Neural progenitor cell (in vitro differentiated cells): ENCODE data around the gene MOV10L1. TPM values are rescaled to one million over a fixed set of nuclear protein-coding genes. Genes with fewer than 3 reads are reported as not detected.

Experiments used
- DNase-seq: peaks from one replicate; pipeline ENCODE4 v3.0.0-alpha.2; 2016; ENCODE audit warnings: low spot score
- H2AFZ ChIP-seq: fragments of 200-600 bp; sonication (generic); replicated peaks from 2 replicates; pipeline ENCODE4 v1.6.1; 2016; ENCODE audit warnings: antibody characterized with exemption
- H3F3A ChIP-seq: fragments of 200-600 bp; sonication (generic); 2 replicates; pipeline ENCODE4 v1.6.1; 2016; ENCODE audit warnings: antibody characterized with exemption, low read depth
- H3K27ac ChIP-seq: fragments of 200-600 bp; sonication (generic); 2 replicates; pipeline ENCODE4 v1.5.1; 2016; ENCODE audit warnings: mild to moderate bottlenecking
- H3K27me3 ChIP-seq: fragments of 200-600 bp; sonication (generic); 2 replicates; pipeline ENCODE4 v1.6.1; 2016; ENCODE audit warnings: mild to moderate bottlenecking, moderate library complexity
- H3K36me3 ChIP-seq: fragments of 200-600 bp; sonication (generic); 2 replicates; pipeline ENCODE4 v1.5.1; 2016
- H3K4me1 ChIP-seq: fragments of 200-600 bp; sonication (generic); 2 replicates; pipeline ENCODE4 v1.6.1; 2016; ENCODE audit warnings: mixed run types
- H3K4me2 ChIP-seq: fragments of 200-600 bp; sonication (generic); 2 replicates; pipeline ENCODE4 v1.6.1; 2016
- H3K4me3 ChIP-seq: fragments of 200-600 bp; sonication (generic); 2 replicates; pipeline ENCODE4 v1.5.1; 2016
- H3K79me2 ChIP-seq: fragments of 200-600 bp; sonication (generic); 2 replicates; pipeline ENCODE4 v1.6.1; 2016; ENCODE audit warnings: low read depth
- H3K9ac ChIP-seq: fragments of 200-600 bp; sonication (generic); 2 replicates; pipeline ENCODE4 v1.6.1; 2016
- H3K9me3 ChIP-seq: fragments of 200-600 bp; sonication (generic); 2 replicates; pipeline ENCODE4 v1.5.1; 2016; ENCODE audit warnings: low read depth
- H4K20me1 ChIP-seq: fragments of 200-600 bp; sonication (generic); 2 replicates; pipeline ENCODE4 v1.6.1; 2016; ENCODE audit warnings: low read depth
- H3K27ac Mint-ChIP-seq: 3 replicates; pipeline ENCODE4 v1.8.0; 2021; ENCODE audit warnings: mixed read lengths
- H3K27me3 Mint-ChIP-seq: 2 replicates; pipeline ENCODE4 v1.8.0; 2022; ENCODE audit warnings: low read depth, mild to moderate bottlenecking, inconsistent platforms, moderate library complexity, mixed read lengths; ENCODE audit not compliant: insufficient read depth
- H3K36me3 Mint-ChIP-seq: 3 replicates; pipeline ENCODE4 v1.8.0; 2021; ENCODE audit warnings: mixed read lengths
- H3K4me1 Mint-ChIP-seq: 3 replicates; pipeline ENCODE4 v1.8.0; 2021; ENCODE audit warnings: mixed read lengths
- H3K4me3 Mint-ChIP-seq: 3 replicates; pipeline ENCODE4 v1.8.0; 2021; ENCODE audit warnings: mild to moderate bottlenecking, moderate library complexity, mixed read lengths
- H3K9me3 Mint-ChIP-seq: 3 replicates; pipeline ENCODE4 v1.8.0; 2020; ENCODE audit warnings: mixed read lengths
- EZH2 ChIP-seq: fragments of 200-600 bp; sonication (generic); IDR thresholded peaks from 2 replicates; pipeline ENCODE4 v1.6.1; 2017; ENCODE audit warnings: antibody characterized with exemption, mild to moderate bottlenecking, moderate library complexity
- EZH2phosphoT487 ChIP-seq: fragments of 200-600 bp; sonication (generic); IDR thresholded peaks from 2 replicates; pipeline ENCODE4 v1.6.1; 2017; ENCODE audit warnings: antibody characterized with exemption
- total RNA-seq: library from RNA; depleted of rRNA; stranded (reverse); fragments of >200 nt; gene quantifications from 2 replicates; pipeline ENCODE4 v1.2.3, GENCODE V29; 2015; ENCODE audit warnings: low replicate concordance
- TF ChIP-seq, protein P1 (sequence below): fragments of 200-600 bp; sonication (generic); IDR thresholded peaks from 2 replicates; pipeline ENCODE4 v1.5.1; 2017; ENCODE audit warnings: antibody characterized with exemption, mild to moderate bottlenecking

The MOV10L1 gene
- total RNA-seq, 1 donor from 2014 or later = not detected

GRCh38 chr22:50197000-50197800 lies 107.4 kb downstream of the MOV10L1 start:
- Histone ChIP-seq H3K27ac (no peak overlapping the region), H4K20me1 (peaks cover 29% of the 10 kb centered on the region), H2AFZ (no peak overlapping the region), H3K4me3 (no peak overlapping the region), H3K36me3 (no peaks in the 10 kb centered on the region), H3K79me2 (peaks cover 10% of the 10 kb centered on the region), H3K27me3 (peaks cover 7% of the 10 kb centered on the region), H3K4me2 (no peak overlapping the region), H3K4me1 (peaks cover 6% of the 10 kb centered on the region), H3F3A (peaks cover 18% of the 10 kb centered on the region), H3K9me3 (no peaks in the 10 kb centered on the region), H3K9ac (no peak overlapping the region)
- Mint-ChIP-seq H3K4me1 (peaks cover 8% of the 10 kb centered on the region), H3K27me3 (peaks cover 2% of the 10 kb centered on the region), H3K4me3 (no peak overlapping the region), H3K27ac (no peak overlapping the region), H3K9me3 (no peaks in the 10 kb centered on the region), H3K36me3 (peaks cover 3% of the 10 kb centered on the region)
- no peak for DNase-seq
- no peak for TF ChIP-seq EZH2
- TF ChIP-seq, protein P1, sequence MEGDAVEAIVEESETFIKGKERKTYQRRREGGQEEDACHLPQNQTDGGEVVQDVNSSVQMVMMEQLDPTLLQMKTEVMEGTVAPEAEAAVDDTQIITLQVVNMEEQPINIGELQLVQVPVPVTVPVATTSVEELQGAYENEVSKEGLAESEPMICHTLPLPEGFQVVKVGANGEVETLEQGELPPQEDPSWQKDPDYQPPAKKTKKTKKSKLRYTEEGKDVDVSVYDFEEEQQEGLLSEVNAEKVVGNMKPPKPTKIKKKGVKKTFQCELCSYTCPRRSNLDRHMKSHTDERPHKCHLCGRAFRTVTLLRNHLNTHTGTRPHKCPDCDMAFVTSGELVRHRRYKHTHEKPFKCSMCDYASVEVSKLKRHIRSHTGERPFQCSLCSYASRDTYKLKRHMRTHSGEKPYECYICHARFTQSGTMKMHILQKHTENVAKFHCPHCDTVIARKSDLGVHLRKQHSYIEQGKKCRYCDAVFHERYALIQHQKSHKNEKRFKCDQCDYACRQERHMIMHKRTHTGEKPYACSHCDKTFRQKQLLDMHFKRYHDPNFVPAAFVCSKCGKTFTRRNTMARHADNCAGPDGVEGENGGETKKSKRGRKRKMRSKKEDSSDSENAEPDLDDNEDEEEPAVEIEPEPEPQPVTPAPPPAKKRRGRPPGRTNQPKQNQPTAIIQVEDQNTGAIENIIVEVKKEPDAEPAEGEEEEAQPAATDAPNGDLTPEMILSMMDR = no peak
- TF ChIP-seq EZH2phosphoT487 = no peak

DNA sequence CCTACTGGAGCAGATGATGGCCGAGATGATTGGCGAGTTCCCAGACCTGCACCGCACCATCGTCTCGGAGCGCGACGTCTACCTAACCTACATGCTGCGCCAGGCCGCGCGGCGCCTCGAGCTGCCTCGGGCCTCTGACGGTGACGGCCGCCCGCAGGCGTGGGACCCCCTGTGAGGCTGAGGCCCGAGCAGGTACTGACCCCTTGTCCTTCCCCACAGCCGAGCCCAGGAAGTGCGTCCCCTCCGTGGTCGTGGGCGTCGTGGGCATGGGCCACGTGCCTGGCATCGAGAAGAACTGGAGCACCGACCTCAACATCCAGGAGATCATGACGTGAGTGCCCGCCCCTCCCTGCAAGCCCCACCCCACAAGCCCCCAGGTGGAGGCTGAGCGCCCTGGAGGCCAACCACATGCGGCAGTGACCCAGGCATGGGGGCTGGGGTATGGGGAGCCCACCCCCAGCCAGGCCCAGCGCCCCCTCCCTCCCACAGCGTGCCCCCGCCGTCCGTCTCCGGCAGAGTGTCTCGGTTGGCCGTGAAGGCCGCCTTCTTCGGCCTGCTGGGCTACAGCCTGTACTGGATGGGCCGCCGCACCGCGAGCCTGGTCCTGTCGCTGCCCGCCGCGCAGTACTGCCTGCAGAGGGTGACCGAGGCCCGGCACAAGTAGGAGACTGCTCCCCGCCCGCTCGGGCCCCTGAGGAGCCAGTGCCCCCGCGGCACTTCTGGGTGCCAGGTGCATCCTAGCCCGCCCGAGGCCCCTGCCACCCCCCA lies 108.2 kb downstream of the MOV10L1 start:
- Histone ChIP-seq H3K27ac (no peak overlapping the region), H3K4me1 (peaks cover 10% of the 10 kb centered on the region), H3K79me2 (peaks cover 18% of the 10 kb centered on the region), H3F3A (peaks cover 18% of the 10 kb centered on the region), H3K9ac (no peak overlapping the region), H3K36me3 (peaks cover 7% of the 10 kb centered on the region), H4K20me1 (peaks cover 34% of the 10 kb centered on the region), H3K27me3 (peaks cover 7% of the 10 kb centered on the region), H3K9me3 (no peaks in the 10 kb centered on the region), H2AFZ (no peak overlapping the region), H3K4me3 (no peak overlapping the region), H3K4me2 (no peak overlapping the region)
- H3K4me3 Mint-ChIP-seq = no peak overlapping the region
- H3K36me3 Mint-ChIP-seq = peaks cover 8% of the 10 kb centered on the region
- H3K27me3 Mint-ChIP-seq = peaks cover 2% of the 10 kb centered on the region
- H3K27ac Mint-ChIP-seq = no peak overlapping the region
- H3K4me1 Mint-ChIP-seq = peaks cover 13% of the 10 kb centered on the region
- DNase-seq = no peak
- no peaks in the 10 kb centered on the region for H3K9me3 Mint-ChIP-seq
- TF ChIP-seq EZH2 = no peak
- no peak for TF ChIP-seq EZH2phosphoT487
- TF ChIP-seq, protein P1 = no peak

DNA sequence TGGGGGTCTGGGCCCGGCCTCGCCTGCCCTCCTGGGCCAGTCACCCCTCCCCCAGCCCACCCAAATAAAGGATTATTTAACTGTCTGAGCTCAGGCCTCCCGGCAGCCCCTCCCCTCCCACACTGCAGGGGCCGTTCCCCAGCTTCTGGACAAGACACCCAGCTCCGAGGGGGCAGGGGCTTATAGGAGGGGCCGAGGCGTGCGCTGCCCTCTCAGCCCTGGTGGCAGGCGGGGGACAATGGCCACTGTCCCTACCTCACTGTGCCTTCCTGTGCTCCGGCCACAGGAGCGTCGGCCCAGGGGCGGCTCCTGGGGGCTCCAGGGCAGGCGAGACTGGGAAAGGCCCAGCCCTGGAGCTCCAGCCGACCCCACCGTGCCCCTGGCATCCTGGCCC lies 108.8 kb downstream of the MOV10L1 start:
- Histone ChIP-seq H3K27me3 (peaks cover 7% of the 10 kb centered on the region), H3K4me1 (peaks cover 10% of the 10 kb centered on the region), H3K79me2 (peaks cover 24% of the 10 kb centered on the region), H3K4me3 (no peak overlapping the region), H3F3A (peaks cover 21% of the 10 kb centered on the region), H3K36me3 (peaks cover 12% of the 10 kb centered on the region), H3K9me3 (no peaks in the 10 kb centered on the region), H4K20me1 (peaks cover 36% of the 10 kb centered on the region), H3K9ac (no peak overlapping the region), H3K4me2 (no peak overlapping the region), H3K27ac (no peak overlapping the region), H2AFZ (no peak overlapping the region)
- H3K27me3 Mint-ChIP-seq = peaks cover 2% of the 10 kb centered on the region
- no peak overlapping the region for H3K4me3 Mint-ChIP-seq
- peaks cover 13% of the 10 kb centered on the region for H3K36me3 Mint-ChIP-seq
- peaks cover under 1% of the 10 kb centered on the region for H3K9me3 Mint-ChIP-seq
- peaks cover 13% of the 10 kb centered on the region for H3K4me1 Mint-ChIP-seq
- DNase-seq = no peak
- TF ChIP-seq EZH2 (no peak), EZH2phosphoT487 (no peak)
- TF ChIP-seq, protein P1 = no peak
- H3K27ac Mint-ChIP-seq = no peak overlapping the region
